Osteoblast (primary cell): ENCODE results near the gene RTCB. TPM values are rescaled to one million over a fixed set of nuclear protein-coding genes. Genes with fewer than 3 reads are reported as not detected.

Experiments
- DNase-seq: peaks from one replicate; pipeline ENCODE4 v3.0.0; 2011; ENCODE audit warnings: low spot score, mixed read lengths; ENCODE audit not compliant: insufficient read length; ENCODE audit errors: missing footprints
- H2AFZ ChIP-seq: 2 replicates; pipeline ENCODE4 v1.6.0; 2011; ENCODE audit warnings: mild to moderate bottlenecking, low read length
- H3K27ac ChIP-seq: 2 replicates; pipeline ENCODE4 v1.5.1; 2011; ENCODE audit warnings: mild to moderate bottlenecking, low read depth, low read length, moderate library complexity
- H3K27me3 ChIP-seq: 2 replicates; pipeline ENCODE4 v1.6.0; 2012; ENCODE audit warnings: mild to moderate bottlenecking, control low read depth, inconsistent platforms, low read length, moderate library complexity; ENCODE audit not compliant: insufficient read depth
- H3K36me3 ChIP-seq: 2 replicates; pipeline ENCODE4 v1.5.1; 2011; ENCODE audit warnings: mild to moderate bottlenecking, low read length, control low read depth, moderate library complexity; ENCODE audit not compliant: insufficient read depth
- H3K4me1 ChIP-seq: 2 replicates; pipeline ENCODE4 v1.5.1; 2011; ENCODE audit warnings: mild to moderate bottlenecking, low read length, control low read depth, moderate library complexity; ENCODE audit not compliant: insufficient read depth
- H3K4me2 ChIP-seq: 2 replicates; pipeline ENCODE4 v1.6.0; 2011; ENCODE audit warnings: mild to moderate bottlenecking, low read length; ENCODE audit not compliant: insufficient read depth
- H3K4me3 ChIP-seq: fragments of 200-600 bp; sonication (generic); 3 replicates; pipeline ENCODE4 v1.5.1; 2012; ENCODE audit warnings: mild to moderate bottlenecking, low read length, inconsistent platforms; ENCODE audit not compliant: insufficient read depth
- H3K79me2 ChIP-seq: 2 replicates; pipeline ENCODE4 v1.6.0; 2012; ENCODE audit warnings: mild to moderate bottlenecking, low read length, control low read depth, inconsistent platforms; ENCODE audit not compliant: insufficient read depth
- H3K9me3 ChIP-seq: 2 replicates; pipeline ENCODE4 v1.5.1; 2011; ENCODE audit warnings: low read depth, low read length, control low read depth
- H4K20me1 ChIP-seq: 2 replicates; pipeline ENCODE4 v1.6.0; 2012; ENCODE audit warnings: mild to moderate bottlenecking, low read length, control low read depth; ENCODE audit not compliant: insufficient read depth
- total RNA-seq: library from RNA; depleted of rRNA; stranded (reverse); fragments of >200 nt; gene quantifications from 2 replicates; pipeline ENCODE4 v1.2.3, GENCODE V29; 2012
- TF ChIP-seq, protein P1 (sequence below): IDR thresholded peaks from 2 replicates; pipeline ENCODE4 v1.5.1; 2011; ENCODE audit warnings: mild to moderate bottlenecking, low read depth, low read length, moderate library complexity; ENCODE audit errors: extremely low read depth

RTCB gene
- total RNA-seq: 95.8 and 107 TPM in 2 replicates

DNA sequence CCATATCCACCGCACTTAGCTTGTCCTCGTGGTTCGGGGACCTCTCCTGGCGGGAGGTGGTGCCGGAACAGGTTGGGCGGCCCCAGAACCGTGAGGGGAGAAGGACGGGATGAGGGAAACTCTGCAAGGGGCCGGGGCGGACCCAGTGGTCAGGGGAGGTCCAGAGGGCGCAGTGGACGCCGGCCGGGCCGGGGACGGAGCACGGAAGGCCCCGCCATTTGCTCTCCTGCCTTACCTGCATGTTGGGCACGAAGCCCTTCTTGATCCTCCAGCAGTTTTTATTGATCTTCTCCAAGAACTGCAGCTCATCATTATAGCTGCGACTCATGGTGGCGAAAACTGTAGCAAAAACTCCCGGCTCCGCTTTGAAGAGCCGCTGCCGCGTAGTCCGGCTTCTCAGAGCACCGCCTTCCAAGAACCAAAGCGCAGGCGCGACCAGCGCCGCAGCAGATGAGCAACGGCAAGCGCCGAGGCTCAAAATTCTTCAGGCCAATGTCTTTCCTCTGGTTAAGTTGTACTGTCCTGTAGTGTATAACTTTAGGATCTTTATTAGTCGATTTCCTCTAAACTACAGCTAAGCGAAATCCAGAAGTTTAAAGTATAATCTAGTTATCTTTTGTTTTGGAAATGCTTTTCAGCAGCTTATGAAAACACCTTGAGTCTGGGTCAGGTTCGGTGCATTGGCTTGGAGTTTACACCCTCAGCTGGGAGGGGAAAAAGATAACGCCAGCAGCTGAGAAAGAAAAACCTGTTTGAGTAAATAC is at the start of gene RTCB:
Gene RTCB, minus strand, starts transcription at position 419 of the 764 bp plus-strand sequence. Its CDS starts 91 bp downstream, at position 328.
- peak within 1 kb of the TSS; percentile 98 for H3K4me2 ChIP-seq
- H4K20me1 ChIP-seq: no peaks in the 10 kb centered on the region
- peaks cover 16% of the 10 kb centered on the region for H3K4me1 ChIP-seq
- peaks cover 47% of the 10 kb centered on the region for H3K79me2 ChIP-seq
- H3K4me3 ChIP-seq: peak within 1 kb of the TSS; percentile 95
- peak within 1 kb of the TSS; percentile 77 for H3K27ac ChIP-seq
- DNase-seq: peak; percentile 93
- H3K9me3 ChIP-seq: no peaks in the 10 kb centered on the region
- peak within 1 kb of the TSS; percentile 90 for H2AFZ ChIP-seq
- TF ChIP-seq, protein P1, sequence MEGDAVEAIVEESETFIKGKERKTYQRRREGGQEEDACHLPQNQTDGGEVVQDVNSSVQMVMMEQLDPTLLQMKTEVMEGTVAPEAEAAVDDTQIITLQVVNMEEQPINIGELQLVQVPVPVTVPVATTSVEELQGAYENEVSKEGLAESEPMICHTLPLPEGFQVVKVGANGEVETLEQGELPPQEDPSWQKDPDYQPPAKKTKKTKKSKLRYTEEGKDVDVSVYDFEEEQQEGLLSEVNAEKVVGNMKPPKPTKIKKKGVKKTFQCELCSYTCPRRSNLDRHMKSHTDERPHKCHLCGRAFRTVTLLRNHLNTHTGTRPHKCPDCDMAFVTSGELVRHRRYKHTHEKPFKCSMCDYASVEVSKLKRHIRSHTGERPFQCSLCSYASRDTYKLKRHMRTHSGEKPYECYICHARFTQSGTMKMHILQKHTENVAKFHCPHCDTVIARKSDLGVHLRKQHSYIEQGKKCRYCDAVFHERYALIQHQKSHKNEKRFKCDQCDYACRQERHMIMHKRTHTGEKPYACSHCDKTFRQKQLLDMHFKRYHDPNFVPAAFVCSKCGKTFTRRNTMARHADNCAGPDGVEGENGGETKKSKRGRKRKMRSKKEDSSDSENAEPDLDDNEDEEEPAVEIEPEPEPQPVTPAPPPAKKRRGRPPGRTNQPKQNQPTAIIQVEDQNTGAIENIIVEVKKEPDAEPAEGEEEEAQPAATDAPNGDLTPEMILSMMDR: no peak
- H3K27me3 ChIP-seq: peaks cover 2% of the 10 kb centered on the region
- peaks cover 15% of the 10 kb centered on the region for H3K36me3 ChIP-seq

DNA sequence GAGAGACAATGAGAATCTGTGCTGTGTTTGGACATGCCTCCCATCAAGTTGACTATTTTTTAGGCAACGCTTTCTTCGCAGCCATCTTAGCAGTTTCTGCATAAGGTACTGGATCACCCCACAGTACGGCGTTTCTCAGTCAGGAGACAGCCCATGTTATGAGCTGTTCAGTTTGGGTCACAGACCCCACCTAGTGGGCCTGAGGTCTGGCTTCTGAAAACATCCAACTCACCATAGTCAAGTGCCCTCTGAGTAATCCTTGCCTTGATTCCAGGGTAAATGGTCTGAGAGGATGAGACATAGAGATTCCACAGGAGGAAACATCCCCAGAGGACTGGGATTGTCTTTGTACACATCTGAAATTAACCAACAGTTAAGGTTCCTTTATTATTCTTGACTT is 45.0 kb upstream of the RTCB start:
- TF ChIP-seq, protein P1: no peak
- no peaks in the 10 kb centered on the region for H3K27me3 ChIP-seq
- no peak overlapping the region for H3K27ac ChIP-seq
- no peaks in the 10 kb centered on the region for H3K9me3 ChIP-seq
- no peaks in the 10 kb centered on the region for H3K79me2 ChIP-seq
- no peaks in the 10 kb centered on the region for H4K20me1 ChIP-seq
- H3K36me3 ChIP-seq: no peaks in the 10 kb centered on the region
- H3K4me2 ChIP-seq: no peak overlapping the region
- no peak overlapping the region for H3K4me3 ChIP-seq
- no peak for DNase-seq
- no peaks in the 10 kb centered on the region for H3K4me1 ChIP-seq
- H2AFZ ChIP-seq: no peak overlapping the region

DNA sequence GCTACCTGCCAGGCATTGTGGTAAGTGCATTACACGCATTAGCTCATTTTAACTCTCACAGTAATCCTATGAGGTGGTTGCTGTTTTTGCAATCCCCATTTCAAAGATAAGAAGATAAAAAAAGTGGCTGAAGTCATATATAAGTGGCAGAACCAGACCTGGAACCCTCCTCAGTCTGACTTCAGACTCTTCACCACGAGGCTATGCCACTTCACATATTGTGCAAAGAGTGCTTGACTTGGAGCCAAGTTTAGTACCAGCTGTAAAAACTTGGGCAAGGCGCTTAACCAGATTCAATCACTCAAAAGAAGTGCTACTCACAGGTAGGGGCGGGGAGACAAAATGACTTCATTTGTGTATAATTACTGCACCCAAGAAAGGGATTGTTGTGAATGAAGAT is 36.9 kb upstream of the RTCB start:
- no peaks in the 10 kb centered on the region for H3K9me3 ChIP-seq
- H3K27ac ChIP-seq: no peak overlapping the region
- H4K20me1 ChIP-seq: no peaks in the 10 kb centered on the region
- no peak for DNase-seq
- H3K36me3 ChIP-seq: no peaks in the 10 kb centered on the region
- TF ChIP-seq, protein P1: no peak
- no peak overlapping the region for H3K4me3 ChIP-seq
- H3K27me3 ChIP-seq: no peaks in the 10 kb centered on the region
- H2AFZ ChIP-seq: no peak overlapping the region
- no peaks in the 10 kb centered on the region for H3K79me2 ChIP-seq
- H3K4me2 ChIP-seq: no peak overlapping the region
- H3K4me1 ChIP-seq: no peaks in the 10 kb centered on the region

DNA sequence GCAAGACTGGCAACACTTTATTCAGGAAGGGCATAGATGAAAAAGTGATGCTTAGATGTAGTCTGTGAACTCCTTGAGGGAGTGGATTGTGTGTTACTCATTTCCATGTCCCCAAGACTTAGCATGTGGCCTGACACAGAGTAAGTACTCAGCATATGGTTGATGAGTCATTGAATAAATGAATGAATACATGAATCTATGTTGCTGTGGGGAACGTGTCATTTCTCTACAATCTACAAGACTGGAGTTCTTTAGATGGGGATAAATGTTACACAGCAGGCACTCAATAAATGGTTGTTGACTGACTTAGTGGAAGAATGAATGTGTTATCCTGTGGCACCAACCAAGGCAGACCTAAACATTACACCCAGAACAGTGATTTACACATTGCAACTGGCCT is 34.3 kb upstream of the RTCB start:
- Histone ChIP-seq H4K20me1 (no peaks in the 10 kb centered on the region), H3K4me1 (no peaks in the 10 kb centered on the region), H2AFZ (no peak overlapping the region), H3K4me2 (no peak overlapping the region), H3K27me3 (peaks cover 11% of the 10 kb centered on the region), H3K79me2 (no peaks in the 10 kb centered on the region), H3K27ac (no peak overlapping the region), H3K36me3 (no peaks in the 10 kb centered on the region), H3K9me3 (no peaks in the 10 kb centered on the region), H3K4me3 (no peak overlapping the region)
- no peak for DNase-seq
- TF ChIP-seq, protein P1: no peak
